Tibial artery (tissue), 4 donors: ENCODE measurements around the gene RASA2.

Experiments
- DNase-seq, 2 donors: peaks; one replicate each; pipeline ENCODE4 v3.0.0-alpha.2; 2019
- H3K27ac ChIP-seq, 2 donors: fragments of 200-600 bp; sonication (generic) in 1 of 2; 1 replicate in 1 of 2; 2 replicates in 1 of 2; pipeline ENCODE4 v1.5.1; 2018 to 2019; ENCODE audit warnings: mild to moderate bottlenecking in 1 of 2
- H3K27me3 ChIP-seq, 2 donors: fragments of 200-600 bp; sonication (generic) in 1 of 2; one replicate each; pipeline versions ENCODE4 v1.5.1 to v1.6.0; 2016 to 2019
- H3K36me3 ChIP-seq, 3 donors: fragments of 200-600 bp; sonication (generic) in 2 of 3; one replicate each; pipeline ENCODE4 v1.5.1; 2016 to 2019; ENCODE audit warnings: mild to moderate bottlenecking in 2 of 3
- H3K4me1 ChIP-seq, 4 donors: fragments of 200-600 bp; sonication (generic) in 2 of 4; 1 replicate in 3 of 4; 2 replicates in 1 of 4; pipeline ENCODE4 v1.5.1; 2016 to 2019
- H3K4me3 ChIP-seq, 2 donors: fragments of 200-600 bp; sonication (generic) in 1 of 2; 1 replicate in 1 of 2; 2 replicates in 1 of 2; pipeline ENCODE4 v1.5.1; 2018 to 2019; ENCODE audit warnings: mild to moderate bottlenecking in 2 of 2
- H3K9me3 ChIP-seq, 3 donors: fragments of 200-600 bp; sonication (generic) in 1 of 3; one replicate each; pipeline ENCODE4 v1.5.1; 2016 to 2019
- CTCF ChIP-seq, 2 experiments: fragments of 200-600 bp in 1 of 2; fragments of 450-650 bp in 1 of 2; IDR thresholded peaks; one replicate each; pipeline ENCODE4 v1.5.1; 2017 to 2019; ENCODE audit warnings: antibody characterized with exemption in 2 of 2, mild to moderate bottlenecking in 1 of 2, moderate library complexity in 1 of 2
- intact Hi-C: fragments of 100-400 bp; cut with DNase I; formaldehyde crosslinking; loops from one replicate; pipeline ENCODE4 v1.15.0; 2023; ENCODE audit warnings: low total_unique reads

RASA2 gene

GRCh38 chr3:141521781-141522180, 35.0 kb downstream of the RASA2 start:
- H3K9me3 ChIP-seq, result no peaks in the 10 kb centered on the region
- no peak overlapping the region for H3K4me3 ChIP-seq
- H3K36me3 ChIP-seq, result peaks cover 13 to 38% (median 20%) of the 10 kb centered on the region in 3 donors
- H3K4me1 ChIP-seq, result peaks cover 0 to 5% (median 0%) of the 10 kb centered on the region in 4 donors
- H3K27ac ChIP-seq, result no peak overlapping the region
- no peak for DNase-seq
- intact Hi-C loops, result no loop called here
- no peak for TF ChIP-seq CTCF (IDR thresholded peaks at IDR 0.05)
- H3K27me3 ChIP-seq, result no peaks in the 10 kb centered on the region

GRCh38 chr3:141523615-141524375, 37.0 kb downstream of the RASA2 start:
- intact Hi-C loops, result no loop called here
- H3K36me3 ChIP-seq, result peaks cover 0 to 22% (median 6%) of the 10 kb centered on the region in 3 donors

GRCh38 chr3:141524988-141525387, 38.2 kb downstream of the RASA2 start:
- H3K27me3 ChIP-seq, result no peaks in the 10 kb centered on the region
- peaks cover 0 to 22% (median 5%) of the 10 kb centered on the region in 3 donors for H3K36me3 ChIP-seq
- no peak for TF ChIP-seq CTCF (IDR thresholded peaks at IDR 0.05)
- no peak overlapping the region for H3K27ac ChIP-seq
- peaks cover 0 to 17% (median 3%) of the 10 kb centered on the region in 4 donors for H3K4me1 ChIP-seq
- no peaks in the 10 kb centered on the region for H3K9me3 ChIP-seq
- intact Hi-C loops, result no loop called here
- no peak for DNase-seq
- H3K4me3 ChIP-seq, result no peak overlapping the region

More at GRCh38 chr3:141523615-141524375, 37.0 kb downstream of the RASA2 start:
- Histone ChIP-seq H3K9me3 (no peaks in the 10 kb centered on the region), H3K4me3 (no peak overlapping the region), H3K27me3 (no peaks in the 10 kb centered on the region), H3K27ac (no peak overlapping the region), H3K4me1 (peaks cover 0 to 5% (median 0%) of the 10 kb centered on the region in 4 donors)
- no peak for DNase-seq
- TF ChIP-seq CTCF (IDR thresholded peaks at IDR 0.05), result no peak

GRCh38 chr3:141525814-141526213, 39.0 kb downstream of the RASA2 start:
- Histone ChIP-seq H3K4me1 (peaks cover 0 to 25% (median 6%) of the 10 kb centered on the region in 4 donors), H3K9me3 (no peaks in the 10 kb centered on the region), H3K4me3 (no peak overlapping the region), H3K27ac (no peak overlapping the region), H3K27me3 (no peaks in the 10 kb centered on the region), H3K36me3 (peaks cover 0 to 17% (median 0%) of the 10 kb centered on the region in 3 donors)
- no peak for DNase-seq
- no peak for TF ChIP-seq CTCF (IDR thresholded peaks at IDR 0.05)
- intact Hi-C loops, result no loop called here

- intact Hi-C loops, result no loop called here
- Histone ChIP-seq H3K9me3 (no peaks in the 10 kb centered on the region), H3K4me1 (peaks cover 0 to 29% (median 6%) of the 10 kb centered on the region in 4 donors), H3K36me3 (peaks cover 0 to 17% (median 0%) of the 10 kb centered on the region in 3 donors), H3K4me3 (no peak overlapping the region), H3K27me3 (no peaks in the 10 kb centered on the region), H3K27ac (no peak overlapping the region)
- no peak for DNase-seq
- no peak for TF ChIP-seq CTCF (IDR thresholded peaks at IDR 0.05)
Observed at GRCh38 chr3:141526709-141527108, 39.9 kb downstream of the RASA2 start.
